Prostate gland (tissue), 2 donors: ENCODE results near the gene STAG1. TPM values are rescaled to one million over a fixed set of nuclear protein-coding genes. Genes with fewer than 3 reads are reported as not detected.

ENCODE experiments used
- DNase-seq: peaks from one replicate; pipeline ENCODE4 v3.0.0-alpha.2; 2019; ENCODE audit warnings: low spot score
- H3K27ac ChIP-seq, 2 donors: fragments of 200-600 bp; sonication (generic); 2 replicates each; pipeline ENCODE4 v1.5.1; 2017 to 2019
- H3K27me3 ChIP-seq: fragments of 200-600 bp; sonication (generic); replicated peaks from 2 replicates; pipeline ENCODE4 v1.5.1; 2019; ENCODE audit not compliant: insufficient read depth
- H3K36me3 ChIP-seq, 2 donors: fragments of 200-600 bp; sonication (generic); 1 replicate in 1 of 2; 2 replicates in 1 of 2; pipeline versions ENCODE4 v1.5.1 to v1.8.1; 2017 to 2019
- H3K4me1 ChIP-seq: fragments of 200-600 bp; sonication (generic); replicated peaks from 2 replicates; pipeline ENCODE4 v1.5.1; 2019
- H3K4me3 ChIP-seq, 2 donors: fragments of 200-600 bp; sonication (generic); 2 replicates each; pipeline ENCODE4 v1.5.1; 2017 to 2019
- H3K9me3 ChIP-seq: fragments of 200-600 bp; sonication (generic); 2 replicates; pipeline ENCODE4 v1.5.1; 2017
- CTCF ChIP-seq, 4 experiments: fragments of 200-600 bp in 2 of 4; fragments of 450-650 bp in 2 of 4; sonication (generic) in 2 of 4; IDR thresholded peaks; 1 replicate in 3 of 4; 2 replicates in 1 of 4; pipeline ENCODE4 v1.5.1; 2016 to 2019; ENCODE audit warnings: antibody characterized with exemption in 4 of 4, mild to moderate bottlenecking in 2 of 4, moderate library complexity in 2 of 4
- POLR2A ChIP-seq: fragments of 450-650 bp; IDR thresholded peaks from one replicate; pipeline ENCODE4 v1.6.1; 2016; ENCODE audit warnings: antibody characterized with exemption, mild to moderate bottlenecking
- POLR2AphosphoS5 ChIP-seq: sonication (generic); formaldehyde crosslinking; IDR thresholded peaks from one replicate; pipeline ENCODE4 v1.6.1; 2017; ENCODE audit warnings: antibody characterized with exemption
- WGBS: methylation state at CpG from one replicate; pipeline ENCODE4 v1.1.5; 2018; 5-methylcytosine and 5-hydroxymethylcytosine counted together
- intact Hi-C: fragments of 100-400 bp; cut with DNase I; formaldehyde crosslinking; loops from one replicate; pipeline ENCODE4 v1.14.2; 2022
- total RNA-seq, 2 donors: library from RNA; depleted of rRNA; stranded (reverse); fragments of >200 nt; gene quantifications; one replicate each; pipeline ENCODE4 v1.1.0, GENCODE V29; 2016

STAG1 gene
- total RNA-seq, 2 donors from 2014 or later = 21.9 to 34.1 TPM

DNA sequence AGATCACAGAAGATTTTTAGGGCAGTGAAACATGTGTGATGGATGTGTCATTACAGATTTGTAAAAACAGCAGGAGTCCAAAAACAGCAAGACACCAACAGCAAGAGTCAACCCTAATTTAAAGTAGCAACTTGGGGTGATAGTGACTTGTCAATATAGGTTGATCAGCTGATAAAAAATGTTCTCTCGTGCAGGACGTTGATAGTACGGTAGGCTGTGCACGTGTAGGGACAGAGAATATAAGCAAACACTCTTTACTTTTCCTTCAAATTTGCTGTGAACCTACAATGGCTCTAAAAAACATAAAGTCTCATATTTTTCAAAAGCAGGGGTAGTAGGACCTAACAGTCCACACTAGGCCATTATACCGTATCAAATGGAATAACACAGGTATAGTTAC, 120.8 kb downstream of the STAG1 start:
- no peaks in the 10 kb centered on the region for H3K9me3 ChIP-seq
- H3K36me3 ChIP-seq = no peaks in the 10 kb centered on the region
- TF ChIP-seq POLR2AphosphoS5 (no peak), CTCF (IDR thresholded peaks at IDR 0.05) (no peak), POLR2A (no peak)
- intact Hi-C loops = no loop called here
- WGBS = 77% methylated on average over 5 of the region's 5 CpGs
- no peaks in the 10 kb centered on the region for H3K27me3 ChIP-seq
- H3K4me3 ChIP-seq = no peak overlapping the region
- H3K4me1 ChIP-seq = peaks cover 2% of the 10 kb centered on the region
- no peak overlapping the region for H3K27ac ChIP-seq
- no peak for DNase-seq

DNA sequence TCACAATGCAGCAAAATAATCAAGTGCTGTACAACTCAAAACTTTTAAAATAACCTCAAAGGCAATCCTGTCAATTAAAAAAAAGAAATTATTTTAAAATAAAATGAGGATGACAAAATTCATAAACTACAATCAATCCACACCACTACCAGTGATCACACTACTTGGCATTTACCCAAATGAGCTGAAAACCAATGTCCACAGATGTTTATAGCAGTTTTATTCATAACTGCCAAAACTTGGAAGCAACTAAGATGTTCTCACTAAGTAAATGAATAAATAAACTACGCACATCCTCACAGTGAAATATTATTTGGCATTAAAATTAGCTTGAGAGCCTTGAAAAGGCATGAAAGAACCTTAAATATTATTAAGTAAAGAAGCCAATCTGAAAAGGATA, 121.3 kb downstream of the STAG1 start:
- Histone ChIP-seq H3K27me3 (no peaks in the 10 kb centered on the region), H3K27ac (no peak overlapping the region), H3K9me3 (no peaks in the 10 kb centered on the region), H3K36me3 (no peaks in the 10 kb centered on the region), H3K4me3 (no peak overlapping the region), H3K4me1 (peaks cover 2% of the 10 kb centered on the region)
- no peak for TF ChIP-seq CTCF (IDR thresholded peaks at IDR 0.05)
- TF ChIP-seq POLR2AphosphoS5 = no peak
- TF ChIP-seq POLR2A = no peak
- intact Hi-C loops = no loop called here
- WGBS = 23% methylated on average over 1 of the region's 1 CpG
- DNase-seq = no peak

- H3K4me1 ChIP-seq = no peaks in the 10 kb centered on the region
- DNase-seq = no peak
Measured at GRCh38 chr3:136626493-136626892, 125.7 kb downstream of the STAG1 start.

DNA sequence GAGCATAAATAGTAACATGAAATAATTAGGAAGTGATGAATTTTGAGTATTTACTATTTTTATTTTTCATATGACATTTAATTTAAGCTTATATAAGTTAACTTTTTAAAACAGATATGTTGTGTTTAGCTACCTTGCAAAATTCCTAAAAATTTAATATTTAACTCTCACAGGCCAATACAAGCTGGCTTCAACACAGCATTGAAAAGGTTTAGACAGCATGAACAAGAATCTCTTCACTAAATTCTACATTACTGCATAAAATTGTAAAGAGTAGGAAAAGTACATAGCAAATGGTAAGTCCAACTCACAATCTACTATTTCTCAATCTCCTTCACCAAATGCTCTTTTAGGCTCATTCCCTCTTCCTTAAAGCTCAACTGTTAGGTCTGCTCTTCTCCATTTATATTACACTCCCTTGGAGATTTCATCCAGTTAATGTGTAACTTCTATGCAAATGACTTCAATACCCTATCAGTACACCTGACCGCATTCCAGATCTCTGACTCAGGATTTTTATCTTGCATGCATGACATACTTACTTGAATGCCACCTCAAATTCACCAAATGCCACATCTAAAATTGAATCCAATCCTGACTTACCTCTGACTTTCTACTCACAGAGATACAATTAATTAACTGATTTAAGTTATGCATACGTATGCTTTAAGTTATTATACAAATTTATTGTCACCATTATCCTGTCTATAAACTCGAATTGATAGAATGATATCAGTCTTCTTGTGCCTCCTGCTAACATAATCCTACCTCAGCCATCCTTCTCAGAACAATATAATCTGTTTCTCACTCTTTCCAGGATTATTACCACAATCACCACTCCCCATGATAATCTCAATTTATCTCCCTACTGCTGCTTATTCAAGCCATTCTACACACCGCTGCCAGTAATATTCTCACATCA, 127.0 kb downstream of the STAG1 start:
- H3K27me3 ChIP-seq = no peaks in the 10 kb centered on the region
- no peak overlapping the region for H3K27ac ChIP-seq
- intact Hi-C loops = no loop called here
- DNase-seq = no peak
- no peaks in the 10 kb centered on the region for H3K9me3 ChIP-seq
- TF ChIP-seq CTCF (IDR thresholded peaks at IDR 0.05) (no peak), POLR2AphosphoS5 (no peak), POLR2A (no peak)
- no peaks in the 10 kb centered on the region for H3K4me1 ChIP-seq
- WGBS = 80% methylated on average over 4 of the region's 4 CpGs
- H3K36me3 ChIP-seq = no peaks in the 10 kb centered on the region
- no peak overlapping the region for H3K4me3 ChIP-seq

More at GRCh38 chr3:136626493-136626892, 125.7 kb downstream of the STAG1 start:
- Histone ChIP-seq H3K4me3 (no peak overlapping the region), H3K36me3 (no peaks in the 10 kb centered on the region), H3K27me3 (no peaks in the 10 kb centered on the region), H3K9me3 (no peaks in the 10 kb centered on the region), H3K27ac (no peak overlapping the region)
- 67% methylated on average over 3 of the region's 3 CpGs for WGBS
- TF ChIP-seq POLR2A = no peak
- no peak for TF ChIP-seq CTCF (IDR thresholded peaks at IDR 0.05)
- no peak for TF ChIP-seq POLR2AphosphoS5
- intact Hi-C loops = no loop called here

- 93% methylated on average over 3 of the region's 3 CpGs for WGBS
- TF ChIP-seq POLR2AphosphoS5 (no peak), POLR2A (no peak)
- Histone ChIP-seq H3K4me1 (no peaks in the 10 kb centered on the region), H3K4me3 (no peak overlapping the region), H3K9me3 (no peaks in the 10 kb centered on the region), H3K36me3 (no peaks in the 10 kb centered on the region), H3K27me3 (no peaks in the 10 kb centered on the region), H3K27ac (no peak overlapping the region)
- intact Hi-C loops = no loop called here
- no peak for DNase-seq
Measured at GRCh38 chr3:136624371-136624770, 127.8 kb downstream of the STAG1 start.
